ENCODE measurements around the gene ANGPTL8.

ANGPTL8 gene

GRCh38 chr19:11239377-11240000 lies at the start of gene ANGPTL8:
TSS of gene ANGPTL8 (plus strand) at chr19:11239619. CDS start at chr19:11239638, 19 bp downstream.
- no peak for DNase-seq

GRCh38 chr19:11190501-11190900 lies 48.9 kb upstream of the ANGPTL8 start:
- DNase-seq, result no peak

GRCh38 chr19:11191273-11191755 lies 48.1 kb upstream of the ANGPTL8 start:
- DNase-seq, result no peak

- no peak for DNase-seq
Observed at GRCh38 chr19:11191934-11192333, 47.5 kb upstream of the ANGPTL8 start.

GRCh38 chr19:11192957-11193939 lies 46.2 kb upstream of the ANGPTL8 start:
- peak; percentile 15 for DNase-seq

- no peak for DNase-seq
Observed at GRCh38 chr19:11194173-11194572, 45.2 kb upstream of the ANGPTL8 start.

GRCh38 chr19:11194656-11195558 lies 44.5 kb upstream of the ANGPTL8 start:
- no peak for DNase-seq

- DNase-seq, result no peak
Observed at GRCh38 chr19:11195681-11196080, 43.7 kb upstream of the ANGPTL8 start.

- DNase-seq, result no peak
Observed at GRCh38 chr19:11196406-11197287, 42.8 kb upstream of the ANGPTL8 start.

- DNase-seq, result peak; percentile 69
Observed at GRCh38 chr19:11197291-11198174, 41.9 kb upstream of the ANGPTL8 start, which contains the start of gene KANK2. TSS of gene KANK2 (minus strand) at chr19:11197545. CDS start at chr19:11194511, 3,034 bp downstream.

- no peak for DNase-seq
Observed at GRCh38 chr19:11198175-11198534, 41.3 kb upstream of the ANGPTL8 start.

- DNase-seq, result peak; percentile 13
Observed at GRCh38 chr19:11198769-11199424, 40.5 kb upstream of the ANGPTL8 start.

GRCh38 chr19:11199517-11199916 lies 39.9 kb upstream of the ANGPTL8 start:
- no peak for DNase-seq

- DNase-seq, result no peak
Observed at GRCh38 chr19:11200015-11200574, 39.3 kb upstream of the ANGPTL8 start.

- no peak for DNase-seq
Observed at GRCh38 chr19:11200931-11201330, 38.5 kb upstream of the ANGPTL8 start.

- no peak for DNase-seq
Observed at GRCh38 chr19:11201791-11202190, 37.6 kb upstream of the ANGPTL8 start.

- DNase-seq, result no peak
Observed at GRCh38 chr19:11202488-11203193, 36.8 kb upstream of the ANGPTL8 start.

GRCh38 chr19:11203194-11204075 lies 36.0 kb upstream of the ANGPTL8 start:
- DNase-seq, result no peak

Measured in NCI-H2171 treated with DMSO at 0.1 percent for 48 hours (cell line).